HepG2 (cell line): ENCODE data around the gene EFNA2. TPM values are rescaled to one million over a fixed set of nuclear protein-coding genes. Genes with fewer than 3 reads are reported as not detected.

Source experiments
- ADNP ChIP-seq: sonication (generic); formaldehyde crosslinking; IDR thresholded peaks from 2 replicates; pipeline ENCODE4 v1.4.0; 2020; ENCODE audit warnings: missing genetic modification reagents
- AGO2 ChIP-seq: fragments of 200-400 bp; formaldehyde crosslinking; optimal IDR thresholded peaks from 2 replicates; pipeline ENCODE3; 2017; ENCODE audit warnings: mild to moderate bottlenecking, low read depth, low read length, moderate library complexity
- CHD2 ChIP-seq: IDR thresholded peaks from 2 replicates; pipeline ENCODE4 v1.6.1; 2011; ENCODE audit warnings: low read depth, low read length, improper control_type of control experiment
- CHD4 ChIP-seq: fragments of 200-600 bp; sonication (generic); IDR thresholded peaks from 2 replicates; pipeline ENCODE4 v1.7.0; 2017; ENCODE audit warnings: mild to moderate bottlenecking, low read length, borderline replicate concordance
- HNRNPLL ChIP-seq: fragments of 200-400 bp; formaldehyde crosslinking; IDR thresholded peaks from 2 replicates; pipeline ENCODE4 v1.6.1; 2017; ENCODE audit warnings: mild to moderate bottlenecking, low read depth, low read length; ENCODE audit not compliant: poor library complexity, severe bottlenecking
- KLF9 ChIP-seq: IDR thresholded peaks from 2 replicates; pipeline ENCODE4 v1.6.1; 2016; ENCODE audit warnings: low read depth
- RARA ChIP-seq: IDR thresholded peaks from 2 replicates; pipeline ENCODE4 v1.6.1; 2016; ENCODE audit warnings: missing genetic modification reagents, missing compliant biosample characterization
- TCF12 ChIP-seq, 2 experiments: fragments of 450-650 bp in 1 of 2; sonication (generic) in 1 of 2; formaldehyde crosslinking in 1 of 2; IDR thresholded peaks; 2 replicates each; pipeline versions ENCODE4 v1.6.1 to v1.8.0; 2017 to 2022; ENCODE audit warnings: antibody characterized with exemption in 1 of 2, mild to moderate bottlenecking in 1 of 2, missing genetic modification reagents in 1 of 2, moderate library complexity in 1 of 2
- TRIM22 ChIP-seq: fragments of 450-650 bp; IDR thresholded peaks from 2 replicates; pipeline ENCODE4 v1.6.1; 2017
- ZNF282 ChIP-seq: fragments of 450-650 bp; IDR thresholded peaks from 2 replicates; pipeline ENCODE4 v1.6.1; 2018; ENCODE audit not compliant: partially characterized antibody
- ZNF382 ChIP-seq: sonication (generic); formaldehyde crosslinking; IDR thresholded peaks from 2 replicates; pipeline ENCODE4 v1.5.0; 2020; ENCODE audit warnings: missing genetic modification reagents, mild to moderate bottlenecking, borderline replicate concordance
- ZNF510 ChIP-seq: sonication (generic); formaldehyde crosslinking; IDR thresholded peaks from 2 replicates; pipeline ENCODE4 v1.4.0; 2020; ENCODE audit warnings: low read depth, mild to moderate bottlenecking, missing genetic modification reagents
- ZNF616 ChIP-seq: sonication (generic); formaldehyde crosslinking; IDR thresholded peaks from 2 replicates; pipeline ENCODE4 v1.5.0; 2020; ENCODE audit warnings: low read depth, mild to moderate bottlenecking, missing genetic modification reagents
- ZNF747 ChIP-seq: sonication (generic); formaldehyde crosslinking; IDR thresholded peaks from 2 replicates; pipeline ENCODE4 v1.8.1; 2023; ENCODE audit warnings: missing genetic modification reagents, mild to moderate bottlenecking, borderline replicate concordance
- ZSCAN30 ChIP-seq: sonication (generic); formaldehyde crosslinking; IDR thresholded peaks from 2 replicates; pipeline ENCODE4 v1.5.0; 2020; ENCODE audit warnings: mild to moderate bottlenecking, missing genetic modification reagents
- polyA plus RNA-seq, 8 experiments: library from polyadenylated mRNA; depleted of rRNA in 3 of 8; stranded (reverse) in 7 of 8; unstranded in 1 of 8; fragments of >200 nt; fragmentation: Illumina TruSeq in 4 of 8; extraction: Trizol in 4 of 8; gene quantifications; 2 replicates each; pipeline versions ENCODE4 v1.2.1 to v1.2.3, GENCODE V29; 2011 to 2016; ENCODE audit warnings: low read depth in 4 of 8, missing spikeins in 1 of 8, mixed read lengths in 1 of 8; ENCODE audit not compliant: insufficient read depth in 1 of 8
- total RNA-seq, 5 experiments: library from RNA; depleted of rRNA; stranded (reverse); fragments of >200 nt; fragmentation: Illumina TruSeq; extraction: Trizol; gene quantifications; 2 replicates each; pipeline ENCODE4 v1.2.3, GENCODE V29; 2016; ENCODE audit warnings: low read depth in 1 of 5
- TF ChIP-seq, protein P1 (sequence below): sonication (generic); formaldehyde crosslinking; IDR thresholded peaks from 2 replicates; pipeline ENCODE4 v1.4.0; 2020; ENCODE audit warnings: mild to moderate bottlenecking, missing genetic modification reagents
- TF ChIP-seq, protein P2 (sequence below): sonication (generic); IDR thresholded peaks from 2 replicates; pipeline ENCODE4 v1.6.1; 2016; ENCODE audit warnings: low read depth, borderline replicate concordance
- TF ChIP-seq, protein P3 (sequence below): sonication (generic); formaldehyde crosslinking; IDR thresholded peaks from 2 replicates; pipeline ENCODE4 v1.5.1; 2020; ENCODE audit warnings: missing genetic modification reagents, mild to moderate bottlenecking, borderline replicate concordance

Gene EFNA2
- total and polyA plus RNA-seq, 2 of the 13 experiments (the other 11 are each of a cell fraction or from before 2014, with no cell fraction given) = 6.0 to 9.9 TPM

GRCh38 chr19:1324806-1325567 is 39.3 kb downstream of the EFNA2 start (continued):
- TF ChIP-seq, protein P1, sequence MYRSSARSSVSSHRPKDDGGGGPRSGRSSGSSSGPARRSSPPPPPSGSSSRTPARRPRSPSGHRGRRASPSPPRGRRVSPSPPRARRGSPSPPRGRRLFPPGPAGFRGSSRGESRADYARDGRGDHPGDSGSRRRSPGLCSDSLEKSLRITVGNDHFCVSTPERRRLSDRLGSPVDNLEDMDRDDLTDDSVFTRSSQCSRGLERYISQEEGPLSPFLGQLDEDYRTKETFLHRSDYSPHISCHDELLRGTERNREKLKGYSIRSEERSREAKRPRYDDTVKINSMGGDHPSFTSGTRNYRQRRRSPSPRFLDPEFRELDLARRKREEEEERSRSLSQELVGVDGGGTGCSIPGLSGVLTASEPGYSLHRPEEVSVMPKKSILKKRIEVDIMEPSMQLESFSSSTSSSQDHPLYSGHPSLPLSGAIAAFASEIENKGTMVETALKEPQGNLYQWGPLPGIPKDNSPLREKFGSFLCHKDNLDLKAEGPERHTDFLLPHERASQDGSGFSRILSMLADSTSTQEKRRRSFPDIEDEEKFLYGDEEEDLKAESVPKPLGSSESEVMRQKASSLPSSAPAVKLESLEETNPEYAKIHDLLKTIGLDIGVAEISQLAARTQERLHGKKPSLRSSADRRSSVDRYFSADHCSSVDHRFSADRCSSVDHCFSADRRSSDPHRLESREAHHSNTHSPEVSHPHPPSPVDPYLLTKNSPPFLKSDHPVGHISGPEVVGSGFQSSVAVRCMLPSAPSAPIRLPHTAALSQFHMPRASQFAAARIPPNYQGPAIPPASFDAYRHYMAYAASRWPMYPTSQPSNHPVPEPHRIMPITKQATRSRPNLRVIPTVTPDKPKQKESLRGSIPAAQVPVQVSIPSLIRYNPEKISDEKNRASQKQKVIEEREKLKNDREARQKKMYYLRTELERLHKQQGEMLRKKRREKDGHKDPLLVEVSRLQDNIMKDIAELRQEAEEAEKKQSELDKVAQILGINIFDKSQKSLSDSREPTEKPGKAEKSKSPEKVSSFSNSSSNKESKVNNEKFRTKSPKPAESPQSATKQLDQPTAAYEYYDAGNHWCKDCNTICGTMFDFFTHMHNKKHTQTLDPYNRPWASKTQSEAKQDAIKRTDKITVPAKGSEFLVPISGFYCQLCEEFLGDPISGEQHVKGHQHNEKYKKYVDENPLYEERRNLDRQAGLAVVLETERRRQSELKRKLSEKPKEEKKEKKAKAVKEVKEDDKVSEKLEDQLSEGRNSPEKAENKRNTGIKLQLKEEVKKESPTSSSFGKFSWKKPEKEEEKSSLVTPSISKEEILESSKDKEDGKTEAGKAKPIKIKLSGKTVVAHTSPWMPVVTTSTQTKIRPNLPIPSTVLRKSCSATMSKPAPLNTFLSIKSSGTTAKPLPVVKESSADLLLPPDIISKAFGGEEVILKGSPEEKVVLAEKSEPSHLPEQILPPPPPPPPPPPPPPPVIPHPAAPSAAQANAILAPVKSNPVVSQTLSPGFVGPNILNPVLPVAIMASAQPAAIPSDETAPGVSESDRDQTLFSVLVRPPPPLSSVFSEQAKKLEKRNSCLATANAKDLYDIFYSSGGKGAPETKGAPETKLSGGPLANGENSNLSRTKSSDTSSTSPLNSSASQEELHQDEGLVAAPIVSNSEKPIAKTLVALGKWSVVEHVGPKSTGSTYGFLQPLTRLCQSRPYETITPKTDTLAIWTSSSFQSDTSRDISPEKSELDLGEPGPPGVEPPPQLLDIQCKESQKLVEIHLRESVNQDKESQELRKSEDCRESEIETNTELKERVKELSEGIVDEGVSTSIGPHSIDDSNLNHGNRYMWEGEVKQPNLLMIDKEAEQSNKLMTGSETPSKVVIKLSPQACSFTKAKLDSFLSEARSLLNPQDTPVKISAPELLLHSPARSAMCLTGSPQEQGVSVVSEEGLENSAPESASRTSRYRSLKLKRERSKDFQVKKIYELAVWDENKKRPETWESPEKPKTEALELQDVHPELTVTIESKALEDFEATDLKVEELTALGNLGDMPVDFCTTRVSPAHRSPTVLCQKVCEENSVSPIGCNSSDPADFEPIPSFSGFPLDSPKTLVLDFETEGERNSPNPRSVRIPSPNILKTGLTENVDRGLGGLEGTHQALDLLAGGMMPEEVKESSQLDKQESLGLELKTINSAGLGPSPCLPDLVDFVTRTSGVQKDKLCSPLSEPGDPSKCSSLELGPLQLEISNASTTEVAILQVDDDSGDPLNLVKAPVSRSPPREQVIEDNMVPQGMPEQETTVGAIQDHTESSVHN = no peak
- TF ChIP-seq, protein P2, sequence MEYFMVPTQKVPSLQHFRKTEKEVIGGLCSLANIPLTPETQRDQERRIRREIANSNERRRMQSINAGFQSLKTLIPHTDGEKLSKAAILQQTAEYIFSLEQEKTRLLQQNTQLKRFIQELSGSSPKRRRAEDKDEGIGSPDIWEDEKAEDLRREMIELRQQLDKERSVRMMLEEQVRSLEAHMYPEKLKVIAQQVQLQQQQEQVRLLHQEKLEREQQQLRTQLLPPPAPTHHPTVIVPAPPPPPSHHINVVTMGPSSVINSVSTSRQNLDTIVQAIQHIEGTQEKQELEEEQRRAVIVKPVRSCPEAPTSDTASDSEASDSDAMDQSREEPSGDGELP = 0 out of 2 replicates have a peak, but pooled peaks have one; percentile 1
- TF ChIP-seq ZSCAN30 (CRISPR knock-in tag) = no peak
- TF ChIP-seq KLF9 (CRISPR knock-in tag) = no peak
- TF ChIP-seq TCF12 (IDR thresholded peaks at IDR 0.05) = no peak
- no peak for TF ChIP-seq TCF12 (CRISPR knock-in tag; IDR thresholded peaks at IDR 0.05)
- TF ChIP-seq ADNP (CRISPR knock-in tag) = no peak
- no peak for TF ChIP-seq ZNF747 (CRISPR knock-in tag)
- no peak for TF ChIP-seq ZNF510 (CRISPR knock-in tag)
- peak; percentile 61 for TF ChIP-seq AGO2
- TF ChIP-seq HNRNPLL = peak; percentile 81
- TF ChIP-seq, protein P3, sequence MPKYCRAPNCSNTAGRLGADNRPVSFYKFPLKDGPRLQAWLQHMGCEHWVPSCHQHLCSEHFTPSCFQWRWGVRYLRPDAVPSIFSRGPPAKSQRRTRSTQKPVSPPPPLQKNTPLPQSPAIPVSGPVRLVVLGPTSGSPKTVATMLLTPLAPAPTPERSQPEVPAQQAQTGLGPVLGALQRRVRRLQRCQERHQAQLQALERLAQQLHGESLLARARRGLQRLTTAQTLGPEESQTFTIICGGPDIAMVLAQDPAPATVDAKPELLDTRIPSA (CRISPR knock-in tag) = no peak
- peak; percentile 51 for TF ChIP-seq RARA (CRISPR knock-in tag)
- TF ChIP-seq CHD4 = no peak; the same call in 1 of the 2 replicates
- TF ChIP-seq ZNF616 = no peak
- TF ChIP-seq ZNF282 = no peak
- no peak for TF ChIP-seq CHD2
- no peak for TF ChIP-seq TRIM22
- no peak for TF ChIP-seq ZNF382 (CRISPR knock-in tag)
